Endothelial cell (in vitro differentiated cells): Measurements from ENCODE around the gene STXBP5L. TPM values are rescaled to one million over a fixed set of nuclear protein-coding genes. Genes with fewer than 3 reads are reported as not detected.

ENCODE experiments used
- DNase-seq: peaks from one replicate; pipeline ENCODE4 v3.0.0; 2021; ENCODE audit warnings: low spot score
- H3K27ac Mint-ChIP-seq: one replicate; pipeline ENCODE4 v1.8.0; 2021; ENCODE audit warnings: mixed read lengths, inconsistent platforms; ENCODE audit not compliant: unreplicated experiment
- H3K27me3 Mint-ChIP-seq: one replicate; pipeline ENCODE4 v1.8.0; 2021; ENCODE audit warnings: mild to moderate bottlenecking, moderate library complexity, mixed read lengths, inconsistent platforms; ENCODE audit not compliant: unreplicated experiment
- H3K36me3 Mint-ChIP-seq: one replicate; pipeline ENCODE4 v1.8.0; 2021; ENCODE audit warnings: mild to moderate bottlenecking, low read depth, mixed read lengths, inconsistent platforms; ENCODE audit not compliant: unreplicated experiment
- H3K4me1 Mint-ChIP-seq: one replicate; pipeline ENCODE4 v1.8.0; 2021; ENCODE audit warnings: mild to moderate bottlenecking, mixed read lengths, inconsistent platforms; ENCODE audit not compliant: unreplicated experiment
- H3K4me3 Mint-ChIP-seq: one replicate; pipeline ENCODE4 v1.8.0; 2021; ENCODE audit warnings: mild to moderate bottlenecking, mixed read lengths, inconsistent platforms; ENCODE audit not compliant: unreplicated experiment
- H3K9me3 Mint-ChIP-seq: one replicate; pipeline ENCODE4 v1.8.0; 2021; ENCODE audit warnings: mixed read lengths, inconsistent platforms; ENCODE audit not compliant: unreplicated experiment
- long read RNA-seq: library from polyadenylated mRNA; unstranded; transcript quantifications from one replicate; pipeline ENCODE4 v2.0.0, GENCODE V29; 2020; ENCODE audit not compliant: unreplicated experiment
- total RNA-seq: library from RNA; stranded (reverse); fragmentation: NEBNext Ultra II Directional; extraction: Animal tissue kit (Norgen Biotek cat#: 25700); gene quantifications from one replicate; pipeline ENCODE4 v1.2.1, GENCODE V29; 2021; ENCODE audit not compliant: unreplicated experiment
- TF ChIP-seq, protein P1 (sequence below): fragments of 200-600 bp; sonication (generic); IDR thresholded peaks from one replicate; pipeline ENCODE4 v1.5.0; 2021; ENCODE audit warnings: antibody characterized with exemption; ENCODE audit not compliant: unreplicated experiment

Gene STXBP5L
- 14.6 TPM for total RNA-seq
- long read RNA-seq, partial matches to known transcripts: 0 of 5 reads
- long read RNA-seq, other reads (novel, unspliced or antisense): 4 of 5 reads

DNA sequence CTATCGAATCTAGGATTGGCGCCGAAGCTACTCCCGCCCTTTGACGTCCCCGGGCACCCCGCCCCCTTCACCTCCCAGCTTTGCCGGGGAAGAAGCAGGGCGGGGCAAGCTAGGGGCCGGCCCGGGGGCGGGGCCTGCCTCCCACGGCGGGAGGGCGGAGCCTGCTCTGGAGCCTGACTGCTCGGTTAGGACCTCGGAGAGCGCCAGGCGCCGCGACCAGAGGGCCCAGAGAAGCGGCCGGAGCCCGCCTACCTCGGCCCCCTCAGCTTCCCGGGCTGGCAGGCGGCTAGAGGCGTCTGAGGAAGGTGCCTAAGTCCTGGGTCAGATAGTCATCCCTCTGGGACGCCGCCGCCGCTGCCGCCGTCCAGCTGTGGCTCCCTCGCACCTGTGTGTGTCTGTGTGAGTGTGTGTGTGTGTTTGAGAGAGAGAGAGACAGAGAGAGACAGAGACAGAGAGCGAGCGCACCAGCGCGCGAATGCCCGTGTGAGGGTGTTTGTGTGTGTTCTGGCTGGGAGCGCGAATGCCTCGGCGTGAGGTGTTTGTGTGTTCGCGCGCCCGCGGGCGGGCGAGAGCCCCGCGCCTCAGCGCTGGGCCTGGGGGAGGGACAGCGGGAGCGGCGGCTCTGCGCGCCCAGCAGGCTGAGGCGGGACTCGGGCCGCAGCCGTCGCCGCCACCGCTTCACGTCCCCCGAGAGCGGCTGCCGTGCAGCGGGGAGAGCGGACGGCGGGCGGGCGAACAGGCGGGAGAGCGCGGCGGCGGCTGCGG, at the start of gene STXBP5L:
Gene STXBP5L (plus strand): TSS at position 176 of the 765 bp plus-strand sequence. CDS start 1,374 bp downstream, outside the sequence.
- Mint-ChIP-seq H3K36me3 (no peaks in the 10 kb centered on the region), H3K4me3 (peak within 1 kb of the TSS; percentile 99), H3K27ac (peak within 1 kb of the TSS; percentile 98), H3K4me1 (peaks cover 17% of the 10 kb centered on the region), H3K27me3 (peaks cover 7% of the 10 kb centered on the region), H3K9me3 (no peaks in the 10 kb centered on the region)
- TF ChIP-seq, protein P1, sequence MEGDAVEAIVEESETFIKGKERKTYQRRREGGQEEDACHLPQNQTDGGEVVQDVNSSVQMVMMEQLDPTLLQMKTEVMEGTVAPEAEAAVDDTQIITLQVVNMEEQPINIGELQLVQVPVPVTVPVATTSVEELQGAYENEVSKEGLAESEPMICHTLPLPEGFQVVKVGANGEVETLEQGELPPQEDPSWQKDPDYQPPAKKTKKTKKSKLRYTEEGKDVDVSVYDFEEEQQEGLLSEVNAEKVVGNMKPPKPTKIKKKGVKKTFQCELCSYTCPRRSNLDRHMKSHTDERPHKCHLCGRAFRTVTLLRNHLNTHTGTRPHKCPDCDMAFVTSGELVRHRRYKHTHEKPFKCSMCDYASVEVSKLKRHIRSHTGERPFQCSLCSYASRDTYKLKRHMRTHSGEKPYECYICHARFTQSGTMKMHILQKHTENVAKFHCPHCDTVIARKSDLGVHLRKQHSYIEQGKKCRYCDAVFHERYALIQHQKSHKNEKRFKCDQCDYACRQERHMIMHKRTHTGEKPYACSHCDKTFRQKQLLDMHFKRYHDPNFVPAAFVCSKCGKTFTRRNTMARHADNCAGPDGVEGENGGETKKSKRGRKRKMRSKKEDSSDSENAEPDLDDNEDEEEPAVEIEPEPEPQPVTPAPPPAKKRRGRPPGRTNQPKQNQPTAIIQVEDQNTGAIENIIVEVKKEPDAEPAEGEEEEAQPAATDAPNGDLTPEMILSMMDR: no peak
- peak; percentile 99 for DNase-seq

DNA sequence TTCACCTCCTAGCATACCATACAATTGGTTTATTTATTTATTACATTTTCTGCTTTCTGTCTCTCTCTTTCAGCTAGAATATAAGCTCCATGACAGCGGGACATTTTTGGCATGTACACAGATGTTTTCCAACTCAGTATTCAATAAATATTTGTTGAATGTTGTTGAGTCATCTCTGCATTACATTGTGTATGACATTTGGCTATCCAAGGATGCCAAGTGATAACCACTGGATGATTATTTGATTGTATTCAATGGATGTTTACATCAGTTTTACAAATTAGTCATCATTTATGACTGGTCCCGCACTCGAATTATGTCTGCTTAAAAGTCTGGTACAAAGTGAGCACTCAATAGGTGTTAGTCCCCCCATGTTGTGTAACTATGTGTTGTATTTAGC, 49.5 kb upstream of the STXBP5L start:
- TF ChIP-seq, protein P1: no peak
- no peaks in the 10 kb centered on the region for H3K9me3 Mint-ChIP-seq
- H3K4me3 Mint-ChIP-seq: no peak overlapping the region
- DNase-seq: no peak
- peaks cover 2% of the 10 kb centered on the region for H3K27me3 Mint-ChIP-seq
- H3K27ac Mint-ChIP-seq: no peak overlapping the region
- no peaks in the 10 kb centered on the region for H3K4me1 Mint-ChIP-seq
- no peaks in the 10 kb centered on the region for H3K36me3 Mint-ChIP-seq

DNA sequence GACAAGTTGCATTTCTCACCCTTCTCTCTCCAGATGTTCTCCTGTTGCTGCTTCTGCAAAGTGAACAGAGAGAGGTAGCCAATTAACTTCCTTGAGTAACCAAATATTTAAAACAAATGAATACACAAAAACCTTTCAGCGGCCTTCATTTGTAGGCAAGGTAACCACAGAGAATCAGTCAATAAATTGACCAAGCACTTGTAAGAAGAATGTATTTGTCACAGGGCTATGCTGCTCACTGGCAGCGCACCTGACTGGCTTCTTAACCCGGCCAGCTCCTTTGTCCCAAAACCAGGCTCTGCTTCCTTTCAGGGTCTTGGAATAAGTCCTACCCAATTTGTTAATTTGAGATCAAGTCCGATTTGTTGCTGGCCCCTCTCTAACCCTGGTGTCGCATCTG, 43.5 kb upstream of the STXBP5L start:
- H3K4me3 Mint-ChIP-seq: no peak overlapping the region
- H3K27ac Mint-ChIP-seq: no peak overlapping the region
- no peak for DNase-seq
- TF ChIP-seq, protein P1: no peak
- H3K9me3 Mint-ChIP-seq: no peaks in the 10 kb centered on the region
- H3K36me3 Mint-ChIP-seq: no peaks in the 10 kb centered on the region
- peaks cover 2% of the 10 kb centered on the region for H3K27me3 Mint-ChIP-seq
- no peaks in the 10 kb centered on the region for H3K4me1 Mint-ChIP-seq

DNA sequence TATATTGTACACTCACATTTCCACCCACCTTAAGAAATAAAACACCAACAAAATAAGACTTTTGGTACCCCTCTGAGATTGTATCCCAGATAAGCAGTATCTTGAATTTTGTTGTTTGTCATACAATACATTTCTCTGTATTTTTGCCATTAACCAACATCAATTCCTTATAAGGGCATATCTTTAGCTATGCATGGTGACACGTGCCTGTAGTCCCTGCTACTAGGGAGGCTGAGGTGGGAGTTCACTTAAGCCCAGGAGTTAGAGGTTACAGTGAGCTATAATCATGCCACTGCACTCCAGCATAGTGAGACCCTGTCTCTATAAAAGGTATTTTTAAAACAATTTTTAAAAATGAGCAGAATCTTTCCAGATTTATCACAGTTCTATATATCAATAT, 32.5 kb upstream of the STXBP5L start:
- no peak for DNase-seq
- Mint-ChIP-seq H3K36me3 (no peaks in the 10 kb centered on the region), H3K4me3 (no peak overlapping the region), H3K27me3 (peaks cover 3% of the 10 kb centered on the region), H3K9me3 (no peaks in the 10 kb centered on the region), H3K27ac (no peak overlapping the region), H3K4me1 (peaks cover 28% of the 10 kb centered on the region)
- TF ChIP-seq, protein P1: no peak

- TF ChIP-seq, protein P1: no peak
- DNase-seq: no peak
- Mint-ChIP-seq H3K36me3 (no peaks in the 10 kb centered on the region), H3K4me1 (peaks cover 28% of the 10 kb centered on the region), H3K9me3 (no peaks in the 10 kb centered on the region), H3K27ac (no peak overlapping the region), H3K4me3 (no peak overlapping the region), H3K27me3 (peaks cover 3% of the 10 kb centered on the region)
Measured at GRCh38 chr3:120875989-120876388, 32.0 kb upstream of the STXBP5L start.
